T-helper 22 cell (primary cell): ENCODE results near the gene ARHGAP26.
"Not testable (repeated sequence)": the region's sequence is repeated elsewhere in the genome, so short reads cannot be mapped to it uniquely, and the experiment has no call there.

Experiments
- DNase-seq: peaks from one replicate; pipeline ENCODE4 v3.0.0-alpha.2; 2020; ENCODE audit warnings: low read depth

Gene ARHGAP26

GRCh38 chr5:143088702-143089101 lies 318.5 kb downstream of the ARHGAP26 start:
- not testable (repeated sequence) for DNase-seq

- DNase-seq, result not testable (repeated sequence)
These were observed 319.9 kb downstream of the ARHGAP26 start for GRCh38 chr5:143090044-143090443.

- DNase-seq, result not testable (repeated sequence)
These were observed 322.7 kb downstream of the ARHGAP26 start for GRCh38 chr5:143092711-143093451.

- DNase-seq, result no peak
These were observed 323.4 kb downstream of the ARHGAP26 start for GRCh38 chr5:143093452-143094086.

- DNase-seq, result no peak
These were observed 323.9 kb downstream of the ARHGAP26 start for GRCh38 chr5:143094087-143094521.

GRCh38 chr5:143094608-143095007 lies 324.4 kb downstream of the ARHGAP26 start:
- not testable (repeated sequence) for DNase-seq

- no peak for DNase-seq
These were observed 330.9 kb downstream of the ARHGAP26 start for GRCh38 chr5:143101121-143101520.

- DNase-seq, result no peak
These were observed 331.7 kb downstream of the ARHGAP26 start for GRCh38 chr5:143101725-143102386.

GRCh38 chr5:143102411-143102810 lies 332.2 kb downstream of the ARHGAP26 start:
- no peak for DNase-seq

GRCh38 chr5:143105216-143105905 lies 335.2 kb downstream of the ARHGAP26 start:
- DNase-seq, result no peak

- DNase-seq, result no peak
These were observed 336.0 kb downstream of the ARHGAP26 start for GRCh38 chr5:143106174-143106573.

GRCh38 chr5:143108498-143109128 lies 338.4 kb downstream of the ARHGAP26 start:
- no peak for DNase-seq

- DNase-seq, result no peak
These were observed 340.4 kb downstream of the ARHGAP26 start for GRCh38 chr5:143110591-143110990.

- no peak for DNase-seq
These were observed 341.6 kb downstream of the ARHGAP26 start for GRCh38 chr5:143111799-143112198.

- DNase-seq, result no peak
These were observed 343.3 kb downstream of the ARHGAP26 start for GRCh38 chr5:143113461-143113860.

GRCh38 chr5:143114481-143114880 lies 344.3 kb downstream of the ARHGAP26 start:
- DNase-seq, result no peak

- no peak for DNase-seq
These were observed 345.2 kb downstream of the ARHGAP26 start for GRCh38 chr5:143115381-143115780.

GRCh38 chr5:143116814-143117213 lies 346.6 kb downstream of the ARHGAP26 start:
- no peak for DNase-seq

- DNase-seq, result no peak
These were observed 347.6 kb downstream of the ARHGAP26 start for GRCh38 chr5:143117821-143118220.

- no peak for DNase-seq
These were observed 348.0 kb downstream of the ARHGAP26 start for GRCh38 chr5:143118222-143118621.

- not testable (repeated sequence) for DNase-seq
These were observed 348.6 kb downstream of the ARHGAP26 start for GRCh38 chr5:143118818-143119217.

- no peak for DNase-seq
These were observed 349.2 kb downstream of the ARHGAP26 start for GRCh38 chr5:143119291-143119769.
